Activated effector memory CD4-positive, alpha-beta T cell treated with anti-CD3 and anti-CD28 coated beads, Interleukin-2, amount 50 U/mL, for 16 hours (primary cell): ENCODE data around the gene CYTH3.

Experiments used
- DNase-seq: peaks from one replicate; pipeline ENCODE4 v3.0.0-alpha.2; 2020

Gene CYTH3

DNA sequence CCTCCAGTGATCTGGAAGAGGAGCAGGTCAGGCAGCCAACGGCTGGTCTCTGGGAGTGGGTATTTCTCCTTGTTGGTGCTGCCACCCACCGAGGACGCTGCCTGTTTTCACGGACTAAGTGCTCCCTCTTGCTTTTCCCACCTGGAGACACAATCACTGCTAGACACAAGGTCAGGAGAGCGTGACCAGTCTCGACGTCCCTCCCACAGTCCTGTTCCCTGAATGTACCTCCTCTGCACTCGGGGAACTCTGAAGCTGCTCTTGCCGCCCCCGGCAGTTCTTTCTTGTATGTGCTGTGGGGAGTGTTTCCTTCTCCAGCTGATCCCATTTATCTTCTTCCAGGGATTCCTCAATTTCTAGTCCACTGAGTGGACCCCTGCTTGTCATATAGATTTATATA, 89.4 kb downstream of the CYTH3 start:
- no peak for DNase-seq

DNA sequence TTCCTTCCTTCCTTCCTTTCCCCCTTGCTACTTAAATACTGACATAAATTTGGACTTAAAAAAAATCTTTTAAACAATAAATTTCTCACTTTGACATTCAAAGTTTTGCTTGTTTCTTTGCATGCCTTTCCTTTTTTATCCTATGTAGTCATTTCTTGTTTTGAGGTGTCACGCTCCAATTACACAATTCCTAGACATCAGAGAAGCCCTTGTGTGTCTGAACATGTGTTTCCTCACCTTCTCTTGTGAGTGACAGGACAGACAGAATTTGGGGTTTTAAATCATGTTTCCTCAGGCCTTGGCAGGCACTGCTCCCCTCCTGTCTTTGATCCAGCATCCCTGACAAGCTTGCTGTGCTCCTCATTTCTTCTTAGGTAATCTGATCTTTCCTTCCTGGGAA, 91.3 kb downstream of the CYTH3 start:
- DNase-seq: no peak

DNA sequence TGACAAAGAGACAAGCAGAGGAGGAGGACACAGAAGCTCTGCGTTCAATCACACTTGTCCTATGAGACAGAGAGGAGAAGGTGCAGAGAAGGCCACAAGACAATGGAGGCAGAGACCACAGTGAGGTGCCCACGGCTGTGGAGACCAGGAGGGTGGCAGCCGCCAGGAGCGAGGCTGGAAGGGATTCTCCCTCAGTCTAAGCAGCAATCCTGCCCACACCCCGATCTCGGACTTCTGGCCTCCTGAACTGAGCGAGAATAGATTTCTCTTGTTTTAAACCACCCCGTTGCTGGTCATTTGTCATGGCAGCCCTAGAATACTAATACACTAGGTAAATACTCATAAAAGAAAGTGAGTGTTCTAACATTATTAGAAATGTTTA, 92.1 kb downstream of the CYTH3 start:
- no peak for DNase-seq

DNA sequence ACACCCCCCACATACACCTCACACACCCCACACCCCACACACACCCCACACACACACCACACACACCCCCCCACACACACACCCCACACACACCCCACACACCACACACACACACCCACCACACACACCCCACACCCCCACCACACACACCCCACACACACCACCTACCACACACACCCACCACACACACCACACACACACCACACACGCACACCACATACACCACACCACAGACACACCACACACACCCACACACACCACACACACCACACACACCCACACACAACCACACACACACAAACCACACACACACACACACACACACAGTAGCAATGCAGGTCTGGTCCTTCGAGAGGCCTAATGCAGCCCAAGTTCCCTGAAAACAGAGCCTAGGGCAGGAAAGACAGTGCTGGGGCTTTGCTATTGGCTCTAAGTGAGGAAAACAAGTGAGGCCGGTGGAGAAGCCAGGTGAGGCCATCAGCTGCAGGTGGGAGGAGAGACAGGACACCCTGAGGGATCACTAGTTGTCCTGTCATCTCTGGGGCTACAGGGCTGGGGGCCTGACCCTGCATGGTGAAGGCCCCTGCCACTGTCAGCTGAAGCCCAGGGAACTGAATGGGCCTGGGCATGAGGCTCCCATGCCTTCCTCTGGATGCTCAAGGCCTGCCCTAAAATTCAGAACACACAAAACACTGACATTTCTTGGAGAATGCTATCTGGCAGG, 92.6 kb downstream of the CYTH3 start:
- DNase-seq: no peak

DNA sequence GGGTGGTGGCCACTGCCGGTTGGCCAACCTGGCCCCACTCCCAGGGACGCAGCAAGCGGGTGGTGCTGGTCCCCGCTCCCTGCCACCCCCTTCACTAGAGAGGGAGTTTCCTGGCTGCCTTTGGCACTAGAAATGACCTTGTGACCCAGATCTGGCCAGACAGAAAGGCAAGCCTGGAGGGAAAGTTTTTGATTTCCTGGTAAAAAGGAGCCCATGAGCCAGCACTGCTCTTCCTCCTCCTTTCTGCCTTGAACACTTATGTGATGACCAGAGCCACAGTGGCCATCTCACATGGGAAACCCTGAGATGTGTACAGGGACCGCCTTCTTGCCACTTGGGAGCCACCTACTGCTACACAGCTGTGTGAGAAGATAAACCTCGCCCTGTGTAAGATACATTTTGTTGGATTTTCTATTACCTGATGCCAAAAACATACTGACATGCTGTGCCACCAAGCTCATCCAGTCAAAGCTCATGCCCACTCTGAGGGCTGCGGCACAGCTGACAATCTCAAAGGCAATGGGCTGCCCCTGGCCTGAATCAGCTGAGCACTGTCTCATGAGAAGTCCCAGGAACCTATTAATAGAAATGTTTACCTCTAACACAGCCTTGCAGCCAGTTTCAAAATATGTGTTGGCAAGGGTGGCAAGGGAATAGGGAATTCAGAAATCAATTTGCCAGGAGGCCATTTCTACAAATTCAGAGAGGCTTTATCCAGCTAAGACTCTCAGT, 94.0 kb downstream of the CYTH3 start:
- peak; percentile 42 for DNase-seq

DNA sequence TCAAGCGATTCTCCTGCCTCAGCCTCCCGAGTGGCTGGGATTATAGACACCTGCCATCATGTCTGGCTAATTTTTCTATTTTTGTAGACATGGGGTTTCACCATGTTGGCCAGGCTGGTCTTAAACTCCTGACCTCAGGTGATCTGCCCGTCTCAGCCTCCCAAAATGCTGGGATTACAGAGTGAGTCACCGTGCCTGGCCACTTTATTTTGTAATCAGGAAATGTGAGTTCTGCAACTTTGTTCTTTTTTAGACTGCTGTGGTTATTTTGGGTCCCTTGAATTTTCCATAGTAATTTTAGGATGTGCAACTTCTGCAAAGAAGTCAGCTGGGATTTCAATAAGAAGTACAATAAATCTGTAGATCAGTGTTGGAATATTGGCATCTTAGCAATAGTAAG, 96.8 kb downstream of the CYTH3 start:
- no peak for DNase-seq

DNA sequence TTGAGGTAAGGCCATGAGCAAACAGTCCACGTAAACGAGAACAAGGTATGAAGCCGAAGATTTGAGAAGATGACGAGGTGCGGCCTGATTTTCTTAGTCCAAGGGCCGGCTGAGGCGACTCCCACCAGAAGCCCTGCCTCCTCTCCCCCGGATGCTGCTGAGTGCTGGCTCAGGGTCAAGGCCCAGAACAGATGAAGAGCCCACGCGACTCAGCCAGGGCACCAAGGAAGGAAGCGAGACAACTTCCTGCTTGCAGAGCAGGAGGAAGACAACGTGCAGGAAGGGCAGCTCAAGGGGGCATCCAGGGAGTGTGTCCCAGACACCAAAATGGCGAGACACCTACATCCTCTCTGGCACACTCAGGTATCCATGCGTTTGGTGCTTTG, 99.5 kb downstream of the CYTH3 start:
- no peak for DNase-seq

DNA sequence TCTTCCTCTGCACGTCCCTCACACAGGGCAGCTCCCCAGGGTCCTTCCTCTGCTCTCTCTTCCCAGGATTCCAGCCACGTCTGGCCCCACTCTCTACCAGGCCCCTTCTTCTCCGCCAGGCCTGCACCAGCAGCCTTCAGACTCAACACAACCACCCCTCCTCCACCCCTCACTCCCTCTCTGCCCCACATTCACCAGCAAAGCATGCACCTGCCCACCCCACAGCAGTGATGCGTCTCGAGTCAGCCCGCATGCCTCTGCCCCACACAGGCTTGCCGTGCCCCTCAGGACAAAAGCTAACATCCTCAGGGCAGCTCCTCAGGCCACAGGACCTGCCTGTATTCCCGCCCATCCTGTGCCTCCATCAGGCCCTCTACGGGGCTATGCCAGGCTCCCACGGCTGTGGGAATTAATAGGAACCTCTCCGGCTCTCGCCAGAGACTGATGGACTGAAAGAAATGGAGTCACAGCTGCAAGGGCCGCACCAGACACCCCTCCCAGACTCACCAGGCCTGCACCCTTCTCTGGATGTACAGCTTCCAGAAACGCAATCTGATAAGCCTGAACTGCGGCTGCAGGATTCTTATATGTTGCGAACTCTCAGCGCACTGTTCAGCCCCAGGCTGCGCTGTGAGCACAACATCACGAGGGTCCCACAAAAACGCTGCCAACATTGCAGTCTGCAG, 100.1 kb downstream of the CYTH3 start:
- no peak for DNase-seq

DNA sequence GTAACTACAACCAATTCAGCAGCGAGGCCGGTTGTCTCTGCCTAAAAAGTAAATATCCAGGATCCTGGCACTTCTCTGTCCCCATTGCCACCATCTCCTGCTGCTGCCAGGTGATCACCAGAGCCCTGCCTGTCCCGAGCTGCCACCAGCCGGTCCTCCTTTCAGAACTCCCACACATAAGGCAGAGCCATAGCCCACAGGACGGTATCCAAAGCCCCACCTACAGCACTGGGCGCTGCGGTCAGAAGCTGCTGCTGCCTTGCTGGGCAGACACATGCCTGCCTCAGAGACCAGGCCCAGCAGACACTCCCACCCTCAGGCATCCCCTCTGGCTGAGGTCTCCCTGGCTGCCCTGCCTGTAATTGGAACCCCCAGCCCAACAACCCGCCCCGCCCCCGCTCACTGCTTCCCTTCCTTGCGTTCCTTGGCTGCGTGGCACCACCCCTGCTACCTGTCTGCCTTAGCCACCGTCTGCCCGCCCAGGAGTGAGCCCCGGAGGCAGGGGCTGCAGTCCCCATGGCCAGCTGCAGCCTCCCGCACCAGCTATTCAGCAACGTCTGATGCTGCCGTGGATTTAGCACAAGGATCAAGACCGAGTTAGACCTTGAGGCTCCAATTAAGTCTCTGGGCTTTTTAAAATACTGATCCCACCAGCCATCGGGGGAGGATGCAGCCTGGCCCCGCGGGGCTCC, 100.7 kb downstream of the CYTH3 start:
- DNase-seq: no peak

DNA sequence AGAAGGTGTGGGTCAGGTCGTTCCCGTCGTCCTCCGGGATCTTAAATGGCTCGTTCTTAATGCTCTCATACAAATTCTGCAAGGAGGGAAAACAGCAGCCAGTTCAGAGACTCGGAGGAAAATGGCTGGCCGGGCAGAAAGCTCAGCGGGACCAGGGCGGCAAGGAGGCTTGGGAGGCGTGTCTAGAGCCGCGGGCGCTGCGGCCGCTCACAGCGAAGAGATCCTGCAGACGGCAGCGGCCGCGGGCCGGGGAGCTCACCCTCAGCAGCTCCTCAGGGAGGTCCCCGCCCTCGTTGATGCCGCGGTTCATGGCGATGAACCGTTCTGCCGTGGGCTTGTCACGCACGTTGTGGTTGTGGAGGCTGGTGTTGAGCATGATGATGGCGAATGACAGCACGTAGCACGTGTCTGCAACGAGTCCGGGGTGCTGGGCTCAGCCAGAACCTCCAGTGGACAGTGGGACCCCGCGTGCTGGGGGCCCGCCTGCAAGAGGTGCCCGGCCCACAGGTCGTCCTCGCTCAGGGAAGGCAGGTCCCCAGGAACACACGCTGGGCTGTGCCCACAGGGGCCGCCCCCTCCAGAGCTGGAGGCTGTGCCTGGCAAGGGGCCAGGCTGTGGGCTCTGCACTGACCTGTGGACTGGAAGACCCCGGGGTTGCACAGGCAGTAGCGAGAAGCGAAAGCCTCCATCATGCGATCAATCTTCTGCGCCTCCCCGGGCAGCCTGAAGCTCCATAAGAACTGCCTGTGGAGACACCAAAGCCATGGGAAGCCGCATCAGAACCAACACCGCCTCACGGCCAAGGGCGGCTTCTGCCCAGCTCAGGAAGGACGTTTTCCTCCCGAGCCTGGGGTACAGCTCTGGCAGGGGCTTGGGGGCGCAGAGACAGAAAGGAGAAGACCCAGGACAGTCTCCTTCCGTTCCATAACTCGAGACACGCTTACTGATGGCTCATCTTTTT, 101.6 kb downstream of the CYTH3 start:
- DNase-seq: peak; percentile 57

DNA sequence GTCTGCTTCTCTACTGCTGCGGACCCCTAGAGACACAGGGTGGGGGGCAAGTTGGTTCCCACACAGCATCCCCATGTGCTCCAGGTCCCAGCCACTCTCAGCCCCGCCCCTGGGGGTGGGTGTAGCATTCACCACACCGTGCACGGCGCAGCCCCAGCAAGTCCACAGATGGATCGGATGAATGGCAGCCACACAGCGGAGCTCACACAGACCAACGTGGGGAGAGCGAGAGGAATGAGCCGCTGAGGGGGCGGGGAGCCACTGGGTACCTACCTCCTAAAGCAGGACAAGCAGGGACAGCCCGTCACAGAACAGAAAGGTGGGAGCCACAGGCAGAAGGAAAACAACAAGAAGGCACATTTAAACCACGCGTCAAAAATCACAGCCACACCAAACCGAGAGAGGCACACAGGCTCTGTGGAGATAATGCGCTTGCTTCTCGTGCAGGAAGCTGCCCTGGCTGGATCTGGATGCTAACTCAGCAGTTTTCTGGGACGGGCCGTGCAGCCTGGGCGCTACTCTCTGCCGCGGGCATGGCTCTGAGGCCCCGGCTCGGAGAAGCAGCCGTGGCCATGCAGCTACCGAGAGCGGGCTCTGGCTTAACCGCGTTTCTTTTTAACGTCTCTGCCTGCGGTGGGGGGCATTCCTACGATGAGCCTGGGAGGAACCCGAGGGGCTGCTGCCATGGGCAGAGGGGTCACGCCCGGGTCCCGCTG, 102.5 kb downstream of the CYTH3 start:
- DNase-seq: no peak

DNA sequence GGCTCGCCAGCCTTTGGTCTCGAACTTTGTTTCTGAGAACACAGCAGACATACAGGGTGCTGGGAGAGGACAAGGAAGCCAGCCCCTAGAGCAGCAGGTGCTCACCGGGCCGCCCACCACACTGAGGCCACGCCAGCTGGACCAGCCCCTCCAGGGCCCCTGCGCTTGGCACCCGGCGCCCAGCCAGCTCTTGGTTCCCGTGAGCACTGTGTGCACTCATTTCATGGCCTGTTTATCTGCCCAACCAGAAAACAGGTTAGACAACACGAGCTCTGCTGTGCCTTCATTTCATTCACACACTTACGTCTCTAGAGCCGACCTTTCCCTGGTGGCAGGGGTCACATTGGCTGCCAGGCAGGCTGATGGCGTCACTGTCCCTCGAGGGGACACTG, 104.0 kb downstream of the CYTH3 start:
- DNase-seq: peak; percentile 55

DNA sequence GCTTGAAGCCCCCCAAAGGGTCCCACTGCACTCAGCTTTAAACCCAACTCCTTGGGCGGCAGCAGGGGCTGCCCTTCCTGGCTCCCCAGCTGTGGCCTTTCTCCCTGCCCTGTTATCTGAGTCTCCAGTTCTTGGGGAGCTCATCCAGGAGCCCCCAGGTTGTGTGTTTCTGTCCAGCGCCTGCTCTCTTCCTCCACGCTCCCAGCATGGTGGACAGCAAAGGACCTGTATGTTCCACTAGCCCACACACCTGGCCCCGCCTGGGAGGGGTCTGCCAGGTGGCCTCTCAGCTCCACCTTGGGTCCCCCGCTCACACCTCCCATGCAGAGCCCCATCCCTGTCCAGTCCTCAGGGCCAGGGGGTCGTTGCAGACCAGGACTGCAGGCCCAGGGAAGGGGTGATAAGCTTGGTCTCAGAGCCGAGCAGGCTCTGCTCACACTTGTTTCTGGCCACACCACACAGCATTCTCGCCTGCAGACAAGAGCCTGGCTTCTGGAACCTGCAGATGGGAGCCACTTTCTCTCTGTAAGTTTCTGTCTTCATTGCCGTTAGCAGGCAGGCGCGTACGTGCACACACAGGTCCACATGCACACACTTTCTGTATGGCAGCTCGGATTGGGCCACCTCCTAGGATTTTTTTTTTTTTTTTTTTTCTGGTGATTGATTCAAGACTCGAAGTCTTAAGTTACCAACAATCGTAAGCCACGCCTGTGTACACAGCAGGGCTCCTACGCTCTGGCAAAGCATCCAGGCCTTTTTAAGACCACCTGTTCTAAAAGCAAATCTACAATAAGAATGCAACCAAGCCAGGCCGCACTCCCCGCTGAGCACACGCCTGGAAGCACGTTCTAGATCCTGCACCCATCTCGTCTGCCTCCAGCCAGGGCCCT, 104.6 kb downstream of the CYTH3 start:
- DNase-seq: peak; percentile 53

DNA sequence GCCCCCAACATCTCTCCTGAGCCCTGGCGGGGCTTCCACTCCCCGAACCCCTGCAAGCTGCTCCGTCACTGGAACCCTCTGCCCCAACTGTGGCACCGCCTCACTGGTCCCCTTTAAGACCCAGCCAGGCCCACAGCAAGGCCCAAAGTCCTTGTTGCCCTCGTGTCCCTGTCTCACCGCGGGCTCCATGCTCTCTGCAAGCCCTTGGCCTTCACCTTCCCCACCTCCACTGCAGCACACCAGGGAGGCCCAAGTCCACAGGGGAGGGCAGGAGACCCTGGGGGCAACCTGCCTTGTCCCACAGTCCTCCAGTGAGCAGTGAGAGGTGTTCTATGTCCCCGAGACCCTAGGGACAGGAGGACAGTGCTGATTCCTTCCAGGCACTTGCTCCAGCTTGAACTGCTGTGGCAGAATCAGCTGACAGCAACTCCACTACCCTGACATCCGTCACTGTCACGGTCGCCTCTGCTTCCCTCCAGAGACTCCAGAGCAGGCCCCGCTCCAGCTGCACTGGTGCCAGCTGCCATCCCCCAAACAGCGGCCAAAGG, 105.3 kb downstream of the CYTH3 start:
- peak; percentile 53 for DNase-seq

DNA sequence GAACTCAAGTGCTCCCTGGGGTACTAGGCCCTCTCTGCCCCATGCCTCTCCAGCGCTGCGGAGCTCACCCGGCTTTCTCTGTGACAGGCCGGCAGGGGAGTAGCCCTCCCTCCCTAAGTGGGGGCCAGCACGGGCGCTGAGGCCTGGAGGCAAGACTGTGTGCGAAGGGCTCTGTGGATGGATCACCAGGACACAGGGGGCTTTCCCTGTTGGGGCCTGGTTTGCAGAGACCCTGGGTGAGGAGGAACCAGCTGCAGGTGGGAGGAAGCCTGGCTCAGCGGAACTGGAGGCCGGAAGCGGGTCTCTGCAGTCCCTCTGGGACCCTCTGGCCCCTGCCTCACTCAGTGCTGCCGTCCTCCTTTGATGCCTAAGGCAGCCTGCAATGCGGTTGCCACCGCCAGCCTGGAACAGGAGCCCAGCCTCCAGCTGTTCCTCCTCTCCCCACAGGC, 106.0 kb downstream of the CYTH3 start:
- DNase-seq: peak; percentile 53

DNA sequence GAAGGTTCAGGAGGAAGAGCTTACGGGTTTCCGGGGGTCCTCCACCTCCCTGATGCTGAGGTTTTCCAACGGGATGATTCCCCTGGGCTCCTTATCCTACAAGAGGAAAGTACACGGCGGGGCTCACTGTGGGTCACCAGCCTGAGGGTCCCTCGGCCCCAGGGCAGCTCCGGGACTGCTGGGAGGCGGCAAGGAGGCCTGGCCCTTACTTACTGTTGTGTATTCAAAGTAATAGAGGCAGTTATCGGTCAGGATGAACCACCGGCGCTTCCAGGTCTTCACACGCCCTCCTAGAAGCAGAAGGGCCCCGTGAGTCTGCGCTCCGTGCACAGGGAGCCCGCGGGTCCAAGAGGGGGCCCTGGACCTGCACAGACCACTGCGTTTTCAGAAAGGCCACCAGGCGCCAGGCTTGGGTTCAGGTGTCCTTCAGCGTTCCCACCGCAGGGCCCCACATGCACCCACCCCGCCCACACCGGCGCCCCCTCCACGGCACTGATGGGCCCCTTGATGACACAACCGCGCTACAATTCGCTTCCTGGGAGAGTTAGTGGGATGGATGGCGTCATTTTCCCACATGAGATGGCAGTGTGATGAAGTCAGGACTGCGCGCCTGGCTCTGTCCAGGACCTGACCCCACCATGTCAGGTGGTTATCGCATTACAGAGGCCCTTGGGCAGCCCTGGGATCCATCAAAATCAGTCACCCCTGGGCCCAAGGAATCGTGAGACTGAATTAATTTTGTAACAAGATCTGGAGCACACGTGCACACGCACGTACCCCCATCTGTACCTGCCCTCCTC, 106.7 kb downstream of the CYTH3 start:
- DNase-seq: no peak

DNA sequence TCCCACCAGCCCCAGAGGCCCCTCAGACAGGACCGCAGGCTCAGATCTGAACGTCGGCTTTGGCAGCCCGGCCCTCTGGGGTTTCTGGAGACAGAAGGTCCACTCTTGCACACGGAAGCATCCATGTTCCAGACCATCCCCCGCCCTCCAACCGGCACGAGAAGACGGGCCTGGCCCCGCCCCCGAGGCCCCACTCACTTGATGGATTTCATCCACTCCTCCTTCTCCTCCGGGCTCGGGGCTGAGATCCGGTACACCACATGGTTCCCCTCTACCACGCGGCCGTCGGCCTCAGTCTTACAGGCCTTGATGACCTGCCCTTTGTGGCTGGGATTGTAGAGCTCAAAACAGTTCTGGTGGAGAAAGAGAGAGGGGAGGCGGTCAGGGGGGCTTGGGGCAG, 107.3 kb downstream of the CYTH3 start:
- DNase-seq: no peak

DNA sequence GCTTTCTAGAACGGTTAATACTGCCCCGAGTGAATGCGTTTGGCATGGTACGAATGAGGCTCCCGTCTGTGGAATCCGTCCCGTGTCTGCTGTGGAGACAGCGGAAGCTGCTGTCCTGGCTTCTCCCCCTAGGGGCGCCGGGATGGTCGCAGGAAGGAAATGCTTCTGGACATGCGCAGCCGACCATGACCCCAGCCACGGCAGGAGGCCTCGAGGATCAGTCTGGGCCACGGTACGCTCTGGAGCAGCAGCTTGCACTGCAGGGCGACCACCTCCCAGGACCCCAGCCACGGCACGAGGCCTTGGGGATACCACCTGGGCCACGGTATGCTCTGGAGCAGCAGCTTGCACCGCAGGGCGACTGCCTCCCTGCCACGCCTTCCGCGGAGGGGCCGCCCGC, 107.9 kb downstream of the CYTH3 start:
- peak; percentile 60 for DNase-seq

DNA sequence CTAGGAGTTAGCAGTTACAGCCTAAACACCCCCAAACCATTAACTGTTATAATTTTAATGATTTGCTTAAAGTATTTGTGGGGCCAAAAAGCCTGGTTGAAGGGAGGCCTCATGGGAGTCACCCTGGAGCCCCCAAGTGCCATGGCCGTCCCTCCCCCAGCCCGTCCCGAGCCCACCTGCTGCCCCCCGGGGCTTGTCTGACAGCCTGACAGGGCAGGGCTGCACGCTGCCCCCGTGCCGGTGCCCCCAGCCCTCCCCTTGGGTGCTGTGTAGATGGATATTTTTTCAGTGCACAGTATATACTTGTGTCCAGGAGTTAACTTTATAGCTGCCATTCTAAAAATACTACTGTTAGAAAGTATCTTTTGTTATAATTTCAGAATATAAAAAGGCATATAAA, 108.4 kb downstream of the CYTH3 start:
- no peak for DNase-seq
